Small intestine (tissue), 7 donors: ENCODE data around the gene NR4A3. TPM values are rescaled to one million over a fixed set of nuclear protein-coding genes. Genes with fewer than 3 reads are reported as not detected.
A peak's percentile ranks its signal among the peaks of the same experiment; 100 is the strongest.

Experiments used
- DNase-seq, 2 donors: peaks; one replicate each; pipeline versions ENCODE4 v3.0.0 to v3.0.0-alpha.2; 2013
- FAIRE-seq: peaks from 2 replicates; lab custom pipeline; 2012; peaks lifted over from hg19 to GRCh38; lab: Jason Lieb, UNC
- H3K27ac ChIP-seq, 3 donors: one replicate each; pipeline ENCODE4 v1.5.1; 2013; ENCODE audit warnings: low read length in 2 of 3, mild to moderate bottlenecking in 2 of 3, control low read depth in 1 of 3, inconsistent platforms in 1 of 3, low read depth in 1 of 3, moderate library complexity in 1 of 3
- H3K27me3 ChIP-seq, 3 donors: one replicate each; pipeline ENCODE4 v1.6.1; 2013; ENCODE audit warnings: low read length in 3 of 3, inconsistent platforms in 1 of 3; ENCODE audit not compliant: control insufficient read depth in 3 of 3, insufficient read depth in 3 of 3
- H3K36me3 ChIP-seq, 3 donors: one replicate each; pipeline ENCODE4 v1.6.1; 2013; ENCODE audit warnings: low read length in 3 of 3, inconsistent platforms in 1 of 3, low read depth in 1 of 3, mild to moderate bottlenecking in 1 of 3, moderate library complexity in 1 of 3; ENCODE audit not compliant: control insufficient read depth in 3 of 3, insufficient read depth in 2 of 3
- H3K4me1 ChIP-seq, 3 donors: one replicate each; pipeline ENCODE4 v1.6.1; 2013; ENCODE audit warnings: low read length in 2 of 3, inconsistent platforms in 1 of 3, low read depth in 1 of 3, mild to moderate bottlenecking in 1 of 3, moderate library complexity in 1 of 3; ENCODE audit not compliant: control insufficient read depth in 3 of 3, insufficient read depth in 2 of 3
- H3K4me3 ChIP-seq, 3 donors: one replicate each; pipeline ENCODE4 v1.5.1; 2013; ENCODE audit warnings: low read length in 3 of 3, control low read depth in 1 of 3, inconsistent platforms in 1 of 3, low read depth in 1 of 3, mild to moderate bottlenecking in 1 of 3, moderate library complexity in 1 of 3
- H3K9me3 ChIP-seq, 2 donors: one replicate each; pipeline ENCODE4 v1.6.1; 2013; ENCODE audit warnings: low read depth in 1 of 2, low read length in 1 of 2; ENCODE audit not compliant: control insufficient read depth in 2 of 2, insufficient read depth in 1 of 2
- WGBS, 3 donors: extraction: QIAGEN DNeasy Blood & Tissue Kit; methylation state at CpG; one replicate each; pipeline ENCODE4 v1.1.7; 2013; 5-methylcytosine and 5-hydroxymethylcytosine counted together
- polyA plus RNA-seq, 4 donors: library from polyadenylated mRNA; stranded (reverse) in 3 of 4; unstranded in 1 of 4; fragments of 200-250 nt in 3 of 4; fragments of 120-200 nt in 1 of 4; gene quantifications; one replicate each; pipeline versions ENCODE4 v1.2.1 to v1.2.3, GENCODE V29; 2013
- donor health status: healthy with polysubstance abuse.
- donor health status: control.
- donor health status: control.
- donor health status: Bipolar disorder and iron deficiency.
- donor health status: healthy.

Gene NR4A3
- polyA plus RNA-seq, 4 donors = 0.28 to 1.0 (median 0.81) TPM; not detected in 1

GRCh38 chr9:99809586-99810319 is 11.9 kb upstream of the NR4A3 start:
- Histone ChIP-seq H3K27ac (no peak overlapping the region), H3K4me1 (no peaks in the 10 kb centered on the region), H3K9me3 (no peaks in the 10 kb centered on the region), H3K36me3 (no peaks in the 10 kb centered on the region), H3K4me3 (no peak overlapping the region), H3K27me3 (no peaks in the 10 kb centered on the region)
- DNase-seq (no peak), FAIRE-seq (no peak)

- Histone ChIP-seq H3K27me3 (no peaks in the 10 kb centered on the region), H3K27ac (no peak overlapping the region), H3K4me3 (no peak overlapping the region), H3K9me3 (no peaks in the 10 kb centered on the region), H3K36me3 (no peaks in the 10 kb centered on the region), H3K4me1 (no peaks in the 10 kb centered on the region)
- 0 to 57% (median 4%) methylated on average over 1 of the region's 1 CpG for whole genome bisulfite sequencing, 3 donors
- DNase-seq = no peak
- no peak for FAIRE-seq
These were observed 10.5 kb upstream of the NR4A3 start for GRCh38 chr9:99811172-99811571.

GRCh38 chr9:99811598-99812383 is 9.9 kb upstream of the NR4A3 start:
- Histone ChIP-seq H3K4me1 (no peaks in the 10 kb centered on the region), H3K9me3 (no peaks in the 10 kb centered on the region), H3K4me3 (no peak overlapping the region), H3K27ac (no peak overlapping the region), H3K36me3 (no peaks in the 10 kb centered on the region), H3K27me3 (no peaks in the 10 kb centered on the region)
- DNase-seq (no peak), FAIRE-seq (no peak)
- 79 to 84% (median 83%) methylated on average over 8 of the region's 8 CpGs for WGBS, 3 donors

DNA sequence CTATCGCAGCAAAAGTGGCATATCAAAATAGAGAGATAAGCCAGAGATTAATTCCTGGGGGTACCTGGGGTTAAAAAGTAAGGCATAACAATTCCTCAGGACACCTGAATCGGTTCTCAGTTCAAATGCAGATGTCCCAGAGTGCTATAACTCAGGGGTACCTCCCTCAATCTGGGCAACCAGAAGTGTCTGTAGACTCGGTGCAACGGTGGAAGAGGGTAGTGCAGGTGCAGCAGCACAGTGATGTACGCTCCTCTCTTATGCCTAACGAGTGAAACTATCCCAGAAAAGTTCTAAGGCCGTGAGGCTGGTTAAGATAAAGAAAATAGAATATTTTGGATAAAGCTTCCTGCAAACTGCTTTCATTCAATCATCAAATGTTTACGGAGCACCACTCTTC is 7.9 kb upstream of the NR4A3 start:
- Histone ChIP-seq H3K4me3 (no peak overlapping the region), H3K9me3 (no peaks in the 10 kb centered on the region), H3K4me1 (peaks cover 0 to 4% (median 2%) of the 10 kb centered on the region in 3 donors), H3K36me3 (no peaks in the 10 kb centered on the region), H3K27ac (no peak overlapping the region), H3K27me3 (peaks cover 0 to 3% (median 0%) of the 10 kb centered on the region in 3 donors)
- FAIRE-seq = no peak
- DNase-seq = no peak
- WGBS, 3 donors = 85 to 90% (median 86%) methylated on average over 8 of the region's 8 CpGs

DNA sequence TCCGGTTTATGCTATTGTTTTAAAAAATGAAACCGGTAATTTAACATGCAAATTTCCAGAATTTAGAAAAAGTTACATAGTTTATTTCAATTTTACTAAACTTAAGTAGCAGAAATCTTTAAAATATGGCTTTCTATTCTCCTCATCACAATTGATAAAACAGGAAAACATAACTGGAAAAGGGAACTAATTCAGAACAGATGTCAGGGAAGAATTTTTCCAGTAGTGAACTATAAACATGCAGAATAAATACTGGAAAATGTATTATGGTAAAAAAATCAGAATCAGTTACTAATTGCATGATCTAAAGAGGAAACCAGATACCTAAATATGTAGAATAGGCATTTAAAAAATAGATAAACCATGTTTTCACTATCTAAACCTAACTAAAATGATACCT is 7.3 kb upstream of the NR4A3 start:
- Histone ChIP-seq H3K4me3 (no peak overlapping the region), H3K36me3 (no peaks in the 10 kb centered on the region), H3K27ac (no peak overlapping the region), H3K9me3 (no peaks in the 10 kb centered on the region), H3K27me3 (peaks cover 0 to 3% (median 0%) of the 10 kb centered on the region in 3 donors), H3K4me1 (peaks cover 0 to 7% (median 3%) of the 10 kb centered on the region in 3 donors)
- DNase-seq (no peak), FAIRE-seq (no peak)
- 90 to 94% (median 90%) methylated on average over 2 of the region's 2 CpGs for WGBS, 3 donors

- FAIRE-seq = no peak
- 81 to 86% (median 86%) methylated on average over 3 of the region's 3 CpGs for WGBS, 3 donors
These were observed 5.3 kb upstream of the NR4A3 start for GRCh38 chr9:99816392-99816791.

DNA sequence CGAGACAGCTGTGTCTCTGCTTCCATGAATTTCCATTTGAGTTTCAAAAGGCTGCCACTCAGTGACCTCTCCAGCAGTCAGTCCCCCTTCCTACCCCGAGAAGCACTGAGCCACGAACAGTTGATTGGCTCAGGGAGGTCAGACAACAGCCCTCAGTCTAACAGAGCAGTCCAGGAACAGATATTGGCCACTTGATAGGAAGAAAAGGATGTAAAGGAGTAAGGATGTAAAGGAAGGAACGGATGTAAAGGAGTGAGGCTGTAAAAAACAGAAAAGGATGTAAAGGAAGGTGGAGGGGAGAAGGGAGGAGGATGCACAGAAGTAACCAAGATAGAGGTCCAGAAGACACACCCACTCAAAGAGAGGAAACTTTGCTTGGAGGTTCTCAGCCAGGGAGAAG is 3.2 kb upstream of the NR4A3 start:
- 45 to 58% (median 58%) methylated on average over 4 of the region's 4 CpGs for WGBS, 3 donors
- DNase-seq (no peak), FAIRE-seq (no peak)
- no peak overlapping the region for H3K4me3 ChIP-seq
- peaks cover 2 to 31% (median 3%) of the 10 kb centered on the region in 3 donors for H3K4me1 ChIP-seq
- H3K36me3 ChIP-seq = no peaks in the 10 kb centered on the region
- H3K27me3 ChIP-seq = peaks cover 0 to 27% (median 2%) of the 10 kb centered on the region in 3 donors
- peak overlapping the region in 1 of 3 donors; percentile 2 for H3K27ac ChIP-seq
- H3K9me3 ChIP-seq = no peaks in the 10 kb centered on the region

More at GRCh38 chr9:99816392-99816791, 5.3 kb upstream of the NR4A3 start:
- Histone ChIP-seq H3K27me3 (peaks cover 0 to 9% (median 0%) of the 10 kb centered on the region in 3 donors), H3K27ac (no peak overlapping the region), H3K4me1 (peaks cover 0 to 17% (median 3%) of the 10 kb centered on the region in 3 donors), H3K9me3 (no peaks in the 10 kb centered on the region), H3K36me3 (no peaks in the 10 kb centered on the region), H3K4me3 (no peak overlapping the region)
- DNase-seq = no peak

GRCh38 chr9:99819123-99819855 is 2.4 kb upstream of the NR4A3 start:
- no peak for FAIRE-seq
- peak in 1 of 2 donors; percentile 74 for DNase-seq
- peaks cover 0 to 35% (median 6%) of the 10 kb centered on the region in 3 donors for H3K27me3 ChIP-seq
- no peaks in the 10 kb centered on the region for H3K9me3 ChIP-seq
- peak overlapping the region; percentile 72 to 80 (median 76) for H3K4me3 ChIP-seq
- H3K4me1 ChIP-seq = peaks cover 6 to 39% (median 9%) of the 10 kb centered on the region in 3 donors
- 0 to 1% (median 0%) methylated on average over 37 to 54 of the region's 54 CpGs for WGBS, 3 donors
- peak overlapping the region; percentile 76 to 95 (median 83) for H3K27ac ChIP-seq
- no peaks in the 10 kb centered on the region for H3K36me3 ChIP-seq
